OCI-LY7 (cell line): ENCODE data around the gene HENMT1. TPM values are rescaled to one million over a fixed set of nuclear protein-coding genes. Genes with fewer than 3 reads are reported as not detected.

Experiments
- BruUV-seq: library from RNA; stranded (reverse); fragments of 400-500 nt; replicated peaks from 2 replicates; lab custom pipeline; 2021; lab: Mats Ljungman, UMichigan
- CTCF ChIA-PET: fragments of 300-600 bp; sonication (Branson Sonifier 250); formaldehyde crosslinking; loops from one replicate; lab custom pipeline; 2022; ENCODE audit warnings: antibody characterized with exemption; ENCODE audit not compliant: unreplicated experiment; lab: Charles Lee
- POLR2A ChIA-PET: fragments of 300-600 bp; sonication (Branson Sonifier 250); formaldehyde crosslinking; loops from one replicate; lab custom pipeline; 2022; ENCODE audit warnings: antibody characterized with exemption; lab: Charles Lee
- DNase-seq: peaks from one replicate; pipeline ENCODE4 v3.0.0-alpha.2; 2015; ENCODE audit warnings: low spot score
- H2AFZ ChIP-seq: fragments of 200-600 bp; sonication (generic), shearing (Covaris generic); 2 replicates; pipeline ENCODE4 v1.6.1; 2014; ENCODE audit warnings: mild to moderate bottlenecking, antibody characterized with exemption, low read length, moderate library complexity
- H3K27ac ChIP-seq: fragments of 200-600 bp; sonication (generic); 2 replicates; pipeline ENCODE4 v1.5.1; 2014; ENCODE audit warnings: mixed run types, low read depth, mild to moderate bottlenecking, moderate library complexity, low read length, inconsistent platforms; ENCODE audit not compliant: poor library complexity, severe bottlenecking
- H3K36me3 ChIP-seq: fragments of 200-600 bp; sonication (generic); 2 replicates; pipeline ENCODE4 v1.6.1; 2014; ENCODE audit warnings: mild to moderate bottlenecking, antibody characterized with exemption, low read length, moderate library complexity, mixed read lengths; ENCODE audit not compliant: insufficient read depth
- H3K4me1 ChIP-seq: fragments of 200-600 bp; sonication (generic); 2 replicates; pipeline ENCODE4 v1.5.1; 2014; ENCODE audit warnings: mild to moderate bottlenecking, low read length; ENCODE audit not compliant: insufficient read depth, poor library complexity, severe bottlenecking
- H3K4me2 ChIP-seq: fragments of 200-600 bp; sonication (generic); 2 replicates; pipeline ENCODE4 v1.6.1; 2014; ENCODE audit warnings: mild to moderate bottlenecking, low read length
- H3K4me3 ChIP-seq: fragments of 200-600 bp; sonication (generic); 2 replicates; pipeline ENCODE4 v1.5.1; 2014; ENCODE audit warnings: mild to moderate bottlenecking, low read depth, low read length; ENCODE audit not compliant: poor library complexity, severe bottlenecking
- H3K79me2 ChIP-seq: fragments of 200-600 bp; sonication (generic); 2 replicates; pipeline ENCODE4 v1.6.1; 2016; ENCODE audit warnings: low read depth, mild to moderate bottlenecking, low read length, moderate library complexity, mixed read lengths; ENCODE audit not compliant: insufficient read depth
- H3K9me2 ChIP-seq: fragments of 200-600 bp; sonication (generic); 2 replicates; pipeline ENCODE4 v1.6.1; 2016; ENCODE audit warnings: mild to moderate bottlenecking, low read length, mixed read lengths; ENCODE audit not compliant: insufficient read depth
- H3K9me3 ChIP-seq: fragments of 200-600 bp; sonication (generic); 2 replicates; pipeline ENCODE4 v1.6.1; 2014; ENCODE audit warnings: mild to moderate bottlenecking, mixed run types, low read length, mixed read lengths
- H4K20me1 ChIP-seq: fragments of 200-600 bp; sonication (generic); 2 replicates; pipeline ENCODE4 v1.6.1; 2014; ENCODE audit warnings: mild to moderate bottlenecking, antibody characterized with exemption, low read length, moderate library complexity, mixed read lengths; ENCODE audit not compliant: insufficient read depth
- EZH2phosphoT487 ChIP-seq: fragments of 200-600 bp; sonication (generic); IDR thresholded peaks from 2 replicates; pipeline ENCODE4 v1.6.1; 2018; ENCODE audit warnings: low read depth, borderline replicate concordance, mild to moderate bottlenecking, mixed run types, antibody characterized with exemption, low read length, moderate library complexity, mixed read lengths
- intact Hi-C: fragments of 100-400 bp; cut with micrococcal nuclease; formaldehyde crosslinking; loops from one replicate; pipeline ENCODE4 v1.10.0; 2022; ENCODE audit not compliant: unreplicated experiment
- total RNA-seq, 2 experiments: library from RNA; depleted of rRNA in 1 of 2; stranded (reverse); fragments of >200 nt in 1 of 2; shearing (Covaris generic) in 1 of 2; gene quantifications; 2 replicates each; pipeline ENCODE4 v1.2.3, GENCODE V29; 2014 to 2022
- TF ChIP-seq, protein P1 (sequence below): fragments of 200-600 bp; sonication (generic); conservative IDR thresholded peaks from 2 replicates; pipeline ENCODE4 v1.5.1; 2014; ENCODE audit warnings: mild to moderate bottlenecking, antibody characterized with exemption, low read length, moderate library complexity, mixed read lengths

Gene HENMT1
- total RNA-seq, 2 experiments from 2014 or later, result 0.84 TPM; not detected in 1

GRCh38 chr1:108612496-108612895 lies 48.4 kb downstream of the HENMT1 start:
- Histone ChIP-seq H3K4me3 (no peak overlapping the region), H4K20me1 (no peaks in the 10 kb centered on the region), H3K9me2 (no peaks in the 10 kb centered on the region), H3K27ac (no peak overlapping the region), H3K4me1 (no peaks in the 10 kb centered on the region), H3K4me2 (no peak overlapping the region), H3K9me3 (no peaks in the 10 kb centered on the region), H3K36me3 (no peaks in the 10 kb centered on the region), H3K79me2 (no peaks in the 10 kb centered on the region), H2AFZ (no peak overlapping the region)
- ChIA-PET CTCF (no interaction called here), POLR2A (interaction anchor here (1.5 kb wide), 1 partner anchor 17 kb away, joined by 3 read pairs; no protein-coding TSS in a partner anchor)
- TF ChIP-seq EZH2phosphoT487, result no peak
- TF ChIP-seq, protein P1, sequence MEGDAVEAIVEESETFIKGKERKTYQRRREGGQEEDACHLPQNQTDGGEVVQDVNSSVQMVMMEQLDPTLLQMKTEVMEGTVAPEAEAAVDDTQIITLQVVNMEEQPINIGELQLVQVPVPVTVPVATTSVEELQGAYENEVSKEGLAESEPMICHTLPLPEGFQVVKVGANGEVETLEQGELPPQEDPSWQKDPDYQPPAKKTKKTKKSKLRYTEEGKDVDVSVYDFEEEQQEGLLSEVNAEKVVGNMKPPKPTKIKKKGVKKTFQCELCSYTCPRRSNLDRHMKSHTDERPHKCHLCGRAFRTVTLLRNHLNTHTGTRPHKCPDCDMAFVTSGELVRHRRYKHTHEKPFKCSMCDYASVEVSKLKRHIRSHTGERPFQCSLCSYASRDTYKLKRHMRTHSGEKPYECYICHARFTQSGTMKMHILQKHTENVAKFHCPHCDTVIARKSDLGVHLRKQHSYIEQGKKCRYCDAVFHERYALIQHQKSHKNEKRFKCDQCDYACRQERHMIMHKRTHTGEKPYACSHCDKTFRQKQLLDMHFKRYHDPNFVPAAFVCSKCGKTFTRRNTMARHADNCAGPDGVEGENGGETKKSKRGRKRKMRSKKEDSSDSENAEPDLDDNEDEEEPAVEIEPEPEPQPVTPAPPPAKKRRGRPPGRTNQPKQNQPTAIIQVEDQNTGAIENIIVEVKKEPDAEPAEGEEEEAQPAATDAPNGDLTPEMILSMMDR, result no peak
- no TSS peak for BruUV-seq
- no peak for DNase-seq
- intact Hi-C loops, result no loop called here

- Histone ChIP-seq H3K9me3 (no peaks in the 10 kb centered on the region), H3K9me2 (no peaks in the 10 kb centered on the region), H4K20me1 (no peaks in the 10 kb centered on the region), H3K79me2 (no peaks in the 10 kb centered on the region), H3K27ac (no peak overlapping the region), H3K36me3 (no peaks in the 10 kb centered on the region), H3K4me2 (no peak overlapping the region), H2AFZ (no peak overlapping the region), H3K4me1 (no peaks in the 10 kb centered on the region), H3K4me3 (no peak overlapping the region)
- TF ChIP-seq, protein P1, result no peak
- TF ChIP-seq EZH2phosphoT487, result no peak
- ChIA-PET POLR2A (interaction anchor here (1.5 kb wide), 1 partner anchor 17 kb away, joined by 3 read pairs; no protein-coding TSS in a partner anchor), CTCF (no interaction called here)
- intact Hi-C loops, result no loop called here
- no TSS peak for BruUV-seq
- DNase-seq, result no peak
Measured at GRCh38 chr1:108611984-108612383, 48.9 kb downstream of the HENMT1 start.

DNA sequence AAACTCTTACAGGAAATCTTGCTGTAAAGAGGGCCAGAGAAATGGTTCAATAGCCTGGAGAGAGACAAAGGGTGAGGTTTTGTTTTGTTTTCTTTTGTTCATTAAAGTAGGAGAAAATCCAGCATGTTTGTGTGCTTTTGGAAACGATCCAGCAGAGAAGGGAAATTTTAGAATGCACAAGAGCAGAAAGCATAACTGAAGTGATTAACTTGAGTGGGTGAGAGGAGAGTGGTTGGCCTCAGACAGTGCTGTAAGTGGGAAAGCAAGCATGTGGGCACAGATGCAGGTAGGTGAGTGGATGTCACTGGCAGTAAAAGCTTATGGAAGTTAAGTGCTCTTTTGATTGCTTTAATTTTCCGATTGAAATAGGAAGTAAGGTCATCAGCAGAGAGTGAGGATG lies 50.8 kb downstream of the HENMT1 start:
- Histone ChIP-seq H3K4me1 (no peaks in the 10 kb centered on the region), H3K36me3 (no peaks in the 10 kb centered on the region), H3K4me3 (no peak overlapping the region), H4K20me1 (no peaks in the 10 kb centered on the region), H2AFZ (no peak overlapping the region), H3K9me3 (no peaks in the 10 kb centered on the region), H3K4me2 (no peak overlapping the region), H3K27ac (no peak overlapping the region), H3K79me2 (no peaks in the 10 kb centered on the region), H3K9me2 (no peaks in the 10 kb centered on the region)
- ChIA-PET CTCF (no interaction called here), POLR2A (no interaction called here)
- no peak for DNase-seq
- no TSS peak for BruUV-seq
- intact Hi-C loops, result no loop called here
- TF ChIP-seq EZH2phosphoT487, result no peak
- TF ChIP-seq, protein P1, result no peak
